Pancreas (tissue), 10 donors: ENCODE data around the gene GFRA1. TPM values are rescaled to one million over a fixed set of nuclear protein-coding genes. Genes with fewer than 3 reads are reported as not detected.

ENCODE experiments used
- ATAC-seq, 4 donors: fragments of 200-7000 bp; cut with Tn5 transposase; one replicate each; pipeline versions ENCODE4 v1.8.0 to v1.9.1; 2020; ENCODE audit warnings: mild to moderate bottlenecking in 4 of 4, moderate library complexity in 4 of 4
- DNase-seq, 6 donors: peaks; one replicate each; pipeline ENCODE4 v3.0.0-alpha.2; 2020
- FAIRE-seq: peaks from 2 replicates; lab custom pipeline; 2012; peaks lifted over from hg19 to GRCh38; lab: Jason Lieb, UNC
- H3K27ac ChIP-seq, 4 donors: fragments of 200-600 bp; sonication (generic); 1 replicate in 3 of 4; 2 replicates in 1 of 4; pipeline versions ENCODE4 v1.5.0 to v1.8.0; 2020
- H3K27me3 ChIP-seq, 4 donors: fragments of 200-600 bp; one replicate each; pipeline ENCODE4 v1.8.0; 2021
- H3K36me3 ChIP-seq, 3 donors: fragments of 200-600 bp; sonication (generic) in 1 of 3; one replicate each; pipeline versions ENCODE4 v1.5.0 to v1.8.0; 2020 to 2021
- H3K4me1 ChIP-seq, 3 donors: fragments of 200-600 bp; one replicate each; pipeline ENCODE4 v1.8.0; 2021
- H3K4me3 ChIP-seq, 4 donors: fragments of 200-600 bp; sonication (generic) in 2 of 4; one replicate each; pipeline versions ENCODE4 v1.5.0 to v1.8.0; 2020 to 2021
- H3K9me3 ChIP-seq, 4 donors: fragments of 200-600 bp; one replicate each; pipeline ENCODE4 v1.8.0; 2021
- WGBS, 2 donors: extraction: QIAGEN DNeasy Blood & Tissue Kit; methylation state at CpG; one replicate each; pipeline ENCODE4 v1.1.7; 2013; 5-methylcytosine and 5-hydroxymethylcytosine counted together
- intact Hi-C, 3 donors: fragments of 100-400 bp; cut with DNase I; formaldehyde crosslinking; loops; one replicate each; pipeline versions ENCODE4 v1.11.1 to v1.14.2; 2022
- polyA plus RNA-seq, 2 donors: library from polyadenylated mRNA; stranded (reverse); fragments of 200-250 nt; gene quantifications; one replicate each; pipeline ENCODE4 v1.2.3, GENCODE V29; 2013
- total RNA-seq, 6 donors: library from RNA; stranded (reverse); fragmentation: NEBNext Ultra II Directional in 4 of 6; extraction: Animal tissue kit (Norgen Biotek cat#: 25700) in 4 of 6; gene quantifications; one replicate each; pipeline versions ENCODE4 v1.2.1 to v1.2.4, GENCODE V29; 2021 to 2023
- TF ChIP-seq, protein P1 (sequence below), 4 donors: fragments of 200-600 bp; sonication (generic) in 3 of 4; IDR thresholded peaks; one replicate each; pipeline versions ENCODE4 v1.5.0 to v1.8.0; 2021; ENCODE audit warnings: antibody characterized with exemption in 4 of 4
- donor health status: healthy with polysubstance abuse.
- donor health status: DM: no; HTN: no; CAD: no; lungs with moderate emphysema.
- donor health status: DM: no; HTN: no; CAD: no.
- donor health status: control.
- donor health status: control.
- donor health status: Bipolar disorder and iron deficiency.
- donor health status: DM: yes; HTN: yes; CAD: no.
- donor health status: DM: no; HTN: no; CAD: no.
- donor health status: DM: no; HTN: no; CAD: no.
- donor health status: DM: yes; HTN: yes; CAD: no.

Gene GFRA1
- total and polyA plus RNA-seq, 8 donors, result 0.61 to 4.4 (median 1.3) TPM

DNA sequence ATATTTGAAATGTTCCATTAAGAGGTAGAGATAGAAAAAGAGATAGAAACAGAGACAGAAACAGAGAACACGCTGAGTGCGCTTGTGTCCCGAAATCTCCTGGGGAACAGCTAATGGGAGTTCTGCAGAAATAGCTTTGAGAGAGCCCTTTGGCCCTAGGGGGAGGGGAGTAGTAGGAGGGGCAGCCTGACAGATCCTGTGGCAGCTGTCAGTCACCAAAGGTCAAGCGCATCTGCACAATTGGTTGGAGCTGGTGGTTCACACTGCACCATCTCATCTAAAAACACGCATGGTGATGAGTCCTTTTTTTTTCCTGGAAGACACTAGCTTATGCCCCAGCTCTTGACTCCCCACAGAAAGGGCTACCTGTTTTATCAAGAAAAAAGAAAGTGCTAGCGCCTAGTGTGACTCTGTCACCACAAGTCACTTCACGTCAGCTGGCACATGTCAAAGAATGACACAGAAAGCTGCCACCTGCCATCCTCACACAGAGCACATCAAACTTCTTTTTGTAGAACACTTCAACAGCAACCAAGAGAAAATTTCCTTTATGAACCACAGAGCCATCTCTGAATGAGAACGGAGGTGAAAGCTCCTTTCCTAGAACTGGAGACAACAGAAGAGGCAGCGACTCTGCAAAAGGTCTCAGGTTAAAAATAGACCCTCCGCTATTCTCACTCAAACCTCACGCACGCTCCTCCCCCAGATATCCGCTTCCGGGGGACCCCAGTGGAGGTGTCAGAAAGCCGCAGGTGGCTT is 125.7 kb downstream of the GFRA1 start:
- 86 to 87% methylated on average over 15 of the region's 15 CpGs for WGBS, 2 donors
- intact Hi-C loops, result no loop called here

GRCh38 chr10:116146372-116147140 is 126.5 kb downstream of the GFRA1 start:
- TF ChIP-seq, protein P1, sequence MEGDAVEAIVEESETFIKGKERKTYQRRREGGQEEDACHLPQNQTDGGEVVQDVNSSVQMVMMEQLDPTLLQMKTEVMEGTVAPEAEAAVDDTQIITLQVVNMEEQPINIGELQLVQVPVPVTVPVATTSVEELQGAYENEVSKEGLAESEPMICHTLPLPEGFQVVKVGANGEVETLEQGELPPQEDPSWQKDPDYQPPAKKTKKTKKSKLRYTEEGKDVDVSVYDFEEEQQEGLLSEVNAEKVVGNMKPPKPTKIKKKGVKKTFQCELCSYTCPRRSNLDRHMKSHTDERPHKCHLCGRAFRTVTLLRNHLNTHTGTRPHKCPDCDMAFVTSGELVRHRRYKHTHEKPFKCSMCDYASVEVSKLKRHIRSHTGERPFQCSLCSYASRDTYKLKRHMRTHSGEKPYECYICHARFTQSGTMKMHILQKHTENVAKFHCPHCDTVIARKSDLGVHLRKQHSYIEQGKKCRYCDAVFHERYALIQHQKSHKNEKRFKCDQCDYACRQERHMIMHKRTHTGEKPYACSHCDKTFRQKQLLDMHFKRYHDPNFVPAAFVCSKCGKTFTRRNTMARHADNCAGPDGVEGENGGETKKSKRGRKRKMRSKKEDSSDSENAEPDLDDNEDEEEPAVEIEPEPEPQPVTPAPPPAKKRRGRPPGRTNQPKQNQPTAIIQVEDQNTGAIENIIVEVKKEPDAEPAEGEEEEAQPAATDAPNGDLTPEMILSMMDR (IDR thresholded peaks at IDR 0.05), result no peak
- no peak for DNase-seq

More for the DNA sequence above, 125.7 kb downstream of the GFRA1 start:
- ATAC-seq, result no peak
- Histone ChIP-seq H3K27ac (no peak overlapping the region), H3K27me3 (no peaks in the 10 kb centered on the region), H3K36me3 (no peaks in the 10 kb centered on the region), H3K4me1 (no peaks in the 10 kb centered on the region), H3K4me3 (no peak overlapping the region), H3K9me3 (no peaks in the 10 kb centered on the region)
- DNase-seq, result no peak
- FAIRE-seq, result no peak
- TF ChIP-seq, protein P1 (IDR thresholded peaks at IDR 0.05), result no peak

DNA sequence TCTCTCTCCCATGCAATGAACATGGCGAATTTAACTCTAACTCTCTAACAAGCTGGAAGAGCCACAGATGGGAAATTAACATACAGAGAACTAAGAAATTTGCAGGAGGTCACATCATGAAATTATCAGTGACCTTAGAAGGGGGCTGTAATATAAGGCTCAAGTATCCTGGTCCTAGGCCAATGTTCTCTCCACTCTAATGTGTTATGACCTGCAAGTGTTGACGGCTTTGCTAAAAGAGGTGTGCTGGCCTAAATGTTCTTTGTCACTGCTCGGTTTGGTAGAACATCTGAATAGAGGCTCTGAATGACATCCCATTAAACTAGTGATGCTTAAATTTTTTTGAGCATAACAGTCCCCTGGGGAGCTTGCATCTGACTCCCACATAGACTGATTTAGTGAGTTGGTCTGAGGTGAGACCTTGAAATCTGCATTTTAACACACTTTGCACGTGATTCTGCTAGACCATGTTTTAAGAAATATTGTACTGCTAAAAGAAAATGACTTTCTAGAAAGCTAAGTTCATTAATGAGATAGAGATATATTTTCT is 129.3 kb downstream of the GFRA1 start:
- ATAC-seq (no peak), DNase-seq (no peak), FAIRE-seq (no peak)
- intact Hi-C loops, result no loop called here
- no peak overlapping the region for H3K4me3 ChIP-seq
- H3K4me1 ChIP-seq, result no peaks in the 10 kb centered on the region
- H3K36me3 ChIP-seq, result no peaks in the 10 kb centered on the region
- H3K27ac ChIP-seq, result no peak overlapping the region
- WGBS, 2 donors, result 92% methylated on average over 4 of the region's 4 CpGs
- no peaks in the 10 kb centered on the region for H3K27me3 ChIP-seq
- no peaks in the 10 kb centered on the region for H3K9me3 ChIP-seq
- TF ChIP-seq, protein P1 (IDR thresholded peaks at IDR 0.05), result no peak

More at GRCh38 chr10:116146372-116147140, 126.5 kb downstream of the GFRA1 start:
- H3K4me1 ChIP-seq, result no peaks in the 10 kb centered on the region
- intact Hi-C loops, result no loop called here
- no peak for ATAC-seq
- FAIRE-seq, result no peak
- no peak overlapping the region for H3K27ac ChIP-seq
- H3K4me3 ChIP-seq, result no peak overlapping the region
- no peaks in the 10 kb centered on the region for H3K36me3 ChIP-seq
- no peaks in the 10 kb centered on the region for H3K9me3 ChIP-seq
- WGBS, 2 donors, result 86 to 89% methylated on average over 3 of the region's 3 CpGs
- no peaks in the 10 kb centered on the region for H3K27me3 ChIP-seq

DNA sequence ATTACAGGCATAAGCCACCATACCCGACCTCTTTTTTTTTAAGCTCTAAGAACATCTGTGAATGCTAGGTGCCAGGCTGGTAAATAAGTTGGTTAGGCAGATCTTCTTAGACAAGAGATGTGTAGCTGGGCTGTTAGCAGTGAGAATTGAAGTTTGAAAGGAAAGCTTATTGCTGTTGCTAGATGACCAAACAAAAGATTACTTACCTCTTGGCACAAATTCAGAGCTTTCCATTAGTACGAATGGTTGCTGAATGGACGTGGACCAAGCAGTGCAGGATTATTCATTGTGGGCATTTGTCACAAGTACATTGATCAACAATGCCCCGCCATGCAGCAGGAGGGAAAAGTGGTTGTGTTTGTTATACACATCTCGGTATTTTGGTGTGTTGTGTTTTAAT is 131.2 kb downstream of the GFRA1 start:
- DNase-seq (no peak), ATAC-seq (no peak), FAIRE-seq (no peak)
- Histone ChIP-seq H3K36me3 (no peaks in the 10 kb centered on the region), H3K4me3 (no peak overlapping the region), H3K27ac (no peak overlapping the region), H3K4me1 (no peaks in the 10 kb centered on the region), H3K27me3 (no peaks in the 10 kb centered on the region), H3K9me3 (no peaks in the 10 kb centered on the region)
- 31 to 34% methylated on average over 5 of the region's 5 CpGs for WGBS, 2 donors
- TF ChIP-seq, protein P1 (IDR thresholded peaks at IDR 0.05), result no peak
- intact Hi-C loops, result no loop called here
